ENCODE measurements around the gene DMD.

DNA sequence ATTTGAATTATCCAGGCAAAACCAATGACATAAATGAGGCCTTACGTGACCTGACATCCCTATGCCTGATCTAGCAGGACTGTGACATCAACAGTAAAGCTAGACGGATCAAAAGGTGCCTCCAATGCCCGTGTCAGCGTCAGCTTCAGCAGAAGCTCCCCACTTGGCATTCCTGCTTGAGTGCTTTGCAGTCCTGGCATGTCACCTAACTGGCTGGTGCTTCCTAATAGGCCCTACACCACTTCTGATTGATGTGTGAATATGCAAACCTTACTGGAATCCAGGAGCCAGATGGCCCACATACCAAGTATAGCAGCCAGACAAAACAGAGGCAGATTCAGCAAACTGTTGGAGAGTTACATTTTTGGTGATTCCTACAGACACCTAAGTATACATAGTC lies 224.2 kb downstream of the DMD start:
- TF ChIP-seq, protein P1, sequence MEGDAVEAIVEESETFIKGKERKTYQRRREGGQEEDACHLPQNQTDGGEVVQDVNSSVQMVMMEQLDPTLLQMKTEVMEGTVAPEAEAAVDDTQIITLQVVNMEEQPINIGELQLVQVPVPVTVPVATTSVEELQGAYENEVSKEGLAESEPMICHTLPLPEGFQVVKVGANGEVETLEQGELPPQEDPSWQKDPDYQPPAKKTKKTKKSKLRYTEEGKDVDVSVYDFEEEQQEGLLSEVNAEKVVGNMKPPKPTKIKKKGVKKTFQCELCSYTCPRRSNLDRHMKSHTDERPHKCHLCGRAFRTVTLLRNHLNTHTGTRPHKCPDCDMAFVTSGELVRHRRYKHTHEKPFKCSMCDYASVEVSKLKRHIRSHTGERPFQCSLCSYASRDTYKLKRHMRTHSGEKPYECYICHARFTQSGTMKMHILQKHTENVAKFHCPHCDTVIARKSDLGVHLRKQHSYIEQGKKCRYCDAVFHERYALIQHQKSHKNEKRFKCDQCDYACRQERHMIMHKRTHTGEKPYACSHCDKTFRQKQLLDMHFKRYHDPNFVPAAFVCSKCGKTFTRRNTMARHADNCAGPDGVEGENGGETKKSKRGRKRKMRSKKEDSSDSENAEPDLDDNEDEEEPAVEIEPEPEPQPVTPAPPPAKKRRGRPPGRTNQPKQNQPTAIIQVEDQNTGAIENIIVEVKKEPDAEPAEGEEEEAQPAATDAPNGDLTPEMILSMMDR (IDR thresholded peaks at IDR 0.05; ENCODE audit: poor library complexity, severe bottlenecking): no peak
- TF ChIP-seq RAD21 (conservative IDR thresholded peaks at IDR 0.05): no peak
- TF ChIP-seq EP300 (conservative IDR thresholded peaks at IDR 0.05; ENCODE audit: poor library complexity, severe bottlenecking): no peak
- no peak for TF ChIP-seq POLR2AphosphoS5 (IDR thresholded peaks at IDR 0.05)
- TF ChIP-seq TAF1 (IDR thresholded peaks at IDR 0.05; ENCODE audit: low read depth): no peak
- TF ChIP-seq EZH2 (IDR thresholded peaks at IDR 0.05; ENCODE audit: borderline replicate concordance, insufficient read depth, low read length, poor library complexity, severe bottlenecking): no peak
- TF ChIP-seq, protein P2, sequence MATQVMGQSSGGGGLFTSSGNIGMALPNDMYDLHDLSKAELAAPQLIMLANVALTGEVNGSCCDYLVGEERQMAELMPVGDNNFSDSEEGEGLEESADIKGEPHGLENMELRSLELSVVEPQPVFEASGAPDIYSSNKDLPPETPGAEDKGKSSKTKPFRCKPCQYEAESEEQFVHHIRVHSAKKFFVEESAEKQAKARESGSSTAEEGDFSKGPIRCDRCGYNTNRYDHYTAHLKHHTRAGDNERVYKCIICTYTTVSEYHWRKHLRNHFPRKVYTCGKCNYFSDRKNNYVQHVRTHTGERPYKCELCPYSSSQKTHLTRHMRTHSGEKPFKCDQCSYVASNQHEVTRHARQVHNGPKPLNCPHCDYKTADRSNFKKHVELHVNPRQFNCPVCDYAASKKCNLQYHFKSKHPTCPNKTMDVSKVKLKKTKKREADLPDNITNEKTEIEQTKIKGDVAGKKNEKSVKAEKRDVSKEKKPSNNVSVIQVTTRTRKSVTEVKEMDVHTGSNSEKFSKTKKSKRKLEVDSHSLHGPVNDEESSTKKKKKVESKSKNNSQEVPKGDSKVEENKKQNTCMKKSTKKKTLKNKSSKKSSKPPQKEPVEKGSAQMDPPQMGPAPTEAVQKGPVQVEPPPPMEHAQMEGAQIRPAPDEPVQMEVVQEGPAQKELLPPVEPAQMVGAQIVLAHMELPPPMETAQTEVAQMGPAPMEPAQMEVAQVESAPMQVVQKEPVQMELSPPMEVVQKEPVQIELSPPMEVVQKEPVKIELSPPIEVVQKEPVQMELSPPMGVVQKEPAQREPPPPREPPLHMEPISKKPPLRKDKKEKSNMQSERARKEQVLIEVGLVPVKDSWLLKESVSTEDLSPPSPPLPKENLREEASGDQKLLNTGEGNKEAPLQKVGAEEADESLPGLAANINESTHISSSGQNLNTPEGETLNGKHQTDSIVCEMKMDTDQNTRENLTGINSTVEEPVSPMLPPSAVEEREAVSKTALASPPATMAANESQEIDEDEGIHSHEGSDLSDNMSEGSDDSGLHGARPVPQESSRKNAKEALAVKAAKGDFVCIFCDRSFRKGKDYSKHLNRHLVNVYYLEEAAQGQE (IDR thresholded peaks at IDR 0.05; ENCODE audit: borderline replicate concordance): no peak
- no peak for TF ChIP-seq SMC3 (conservative IDR thresholded peaks at IDR 0.05; ENCODE audit: poor library complexity)
- no peak for TF ChIP-seq MXI1 (conservative IDR thresholded peaks at IDR 0.05; ENCODE audit: poor library complexity, severe bottlenecking)
